HUES64 (cell line): ENCODE measurements around the gene CLASP1.
"Not testable (repeated sequence)": the region's sequence is repeated elsewhere in the genome, so short reads cannot be mapped to it uniquely, and the experiment has no call there.

Experiments used
- H3K27ac ChIP-seq: 2 replicates; pipeline ENCODE4 v1.7.0; 2013; ENCODE audit warnings: low read depth, low read length, inconsistent platforms
- H3K27me3 ChIP-seq: 2 replicates; pipeline ENCODE4 v1.6.1; 2013; ENCODE audit warnings: mild to moderate bottlenecking, low read length; ENCODE audit not compliant: insufficient read depth
- H3K36me3 ChIP-seq: 2 replicates; pipeline ENCODE4 v1.6.1; 2013; ENCODE audit warnings: mild to moderate bottlenecking, low read length; ENCODE audit not compliant: insufficient read depth
- H3K4me1 ChIP-seq: 2 replicates; pipeline ENCODE4 v1.6.1; 2013; ENCODE audit warnings: mild to moderate bottlenecking, low read length, moderate library complexity; ENCODE audit not compliant: insufficient read depth
- H3K4me3 ChIP-seq: 2 replicates; pipeline ENCODE4 v1.5.1; 2013; ENCODE audit warnings: mild to moderate bottlenecking, low read length, moderate library complexity
- H3K9ac ChIP-seq: 2 replicates; pipeline ENCODE4 v1.6.1; 2013; ENCODE audit warnings: mild to moderate bottlenecking, low read depth, low read length
- H3K9me3 ChIP-seq: 2 replicates; pipeline ENCODE4 v1.6.1; 2013; ENCODE audit warnings: low read depth, low read length; ENCODE audit not compliant: insufficient read depth
- WGBS: fragments of 150-250, 120-280 bp; methylation state at CpG from one replicate; pipeline ENCODE4 v1.1.7; 2013; ENCODE audit warnings: missing lambda C conversion rate; 5-methylcytosine and 5-hydroxymethylcytosine counted together

CLASP1 gene

GRCh38 chr2:121351521-121352318 lies 297.5 kb downstream of the CLASP1 start:
- H3K27me3 ChIP-seq = no peaks in the 10 kb centered on the region
- no peak overlapping the region for H3K4me3 ChIP-seq
- H3K9me3 ChIP-seq = no peaks in the 10 kb centered on the region
- H3K9ac ChIP-seq = no peak overlapping the region
- H3K4me1 ChIP-seq = no peaks in the 10 kb centered on the region
- peaks cover 84% of the 10 kb centered on the region for H3K36me3 ChIP-seq
- no peak overlapping the region for H3K27ac ChIP-seq
- 96% methylated on average over 17 of the region's 17 CpGs for WGBS

GRCh38 chr2:121350890-121351289 lies 298.4 kb downstream of the CLASP1 start:
- no peak overlapping the region for H3K4me3 ChIP-seq
- H3K36me3 ChIP-seq = peaks cover 93% of the 10 kb centered on the region
- no peaks in the 10 kb centered on the region for H3K4me1 ChIP-seq
- H3K27me3 ChIP-seq = no peaks in the 10 kb centered on the region
- no peak overlapping the region for H3K27ac ChIP-seq
- 92% methylated on average over 6 of the region's 6 CpGs for WGBS
- H3K9me3 ChIP-seq = no peaks in the 10 kb centered on the region
- H3K9ac ChIP-seq = no peak overlapping the region

GRCh38 chr2:121350402-121350775 lies 298.9 kb downstream of the CLASP1 start:
- H3K27ac ChIP-seq = no peak overlapping the region
- no peak overlapping the region for H3K4me3 ChIP-seq
- peaks cover 94% of the 10 kb centered on the region for H3K36me3 ChIP-seq
- H3K9ac ChIP-seq = no peak overlapping the region
- H3K4me1 ChIP-seq = no peaks in the 10 kb centered on the region
- H3K9me3 ChIP-seq = no peaks in the 10 kb centered on the region
- 93% methylated on average over 4 of the region's 4 CpGs for WGBS
- no peaks in the 10 kb centered on the region for H3K27me3 ChIP-seq

- no peaks in the 10 kb centered on the region for H3K4me1 ChIP-seq
- H3K9me3 ChIP-seq = no peaks in the 10 kb centered on the region
- peaks cover 95% of the 10 kb centered on the region for H3K36me3 ChIP-seq
- H3K4me3 ChIP-seq = no peak overlapping the region
- H3K27ac ChIP-seq = no peak overlapping the region
- no peaks in the 10 kb centered on the region for H3K27me3 ChIP-seq
- no peak overlapping the region for H3K9ac ChIP-seq
- WGBS = 92% methylated on average over 3 of the region's 4 CpGs
Observed at GRCh38 chr2:121349721-121350401, 299.4 kb downstream of the CLASP1 start.

GRCh38 chr2:121348128-121348740 lies 301.0 kb downstream of the CLASP1 start:
- H3K27ac ChIP-seq = no peak overlapping the region
- no peak overlapping the region for H3K4me3 ChIP-seq
- no peaks in the 10 kb centered on the region for H3K9me3 ChIP-seq
- no peak overlapping the region for H3K9ac ChIP-seq
- no peaks in the 10 kb centered on the region for H3K4me1 ChIP-seq
- peaks cover 91% of the 10 kb centered on the region for H3K36me3 ChIP-seq
- WGBS = 95% methylated on average over 15 of the region's 15 CpGs
- no peaks in the 10 kb centered on the region for H3K27me3 ChIP-seq

- H3K9ac ChIP-seq = no peak overlapping the region
- 94% methylated on average over 8 of the region's 8 CpGs for WGBS
Observed at GRCh38 chr2:121346859-121347258, 302.4 kb downstream of the CLASP1 start.

GRCh38 chr2:121346407-121346806 lies 302.9 kb downstream of the CLASP1 start:
- WGBS = 94% methylated on average over 6 of the region's 6 CpGs

More at GRCh38 chr2:121346859-121347258, 302.4 kb downstream of the CLASP1 start:
- no peaks in the 10 kb centered on the region for H3K27me3 ChIP-seq
- H3K4me3 ChIP-seq = no peak overlapping the region
- H3K4me1 ChIP-seq = no peaks in the 10 kb centered on the region
- H3K36me3 ChIP-seq = peaks cover 84% of the 10 kb centered on the region
- H3K27ac ChIP-seq = no peak overlapping the region
- no peaks in the 10 kb centered on the region for H3K9me3 ChIP-seq

GRCh38 chr2:121345887-121346286 lies 303.4 kb downstream of the CLASP1 start:
- Histone ChIP-seq H3K9ac (no peak overlapping the region), H3K4me1 (no peaks in the 10 kb centered on the region), H3K9me3 (no peaks in the 10 kb centered on the region), H3K27me3 (no peaks in the 10 kb centered on the region), H3K4me3 (no peak overlapping the region), H3K36me3 (peaks cover 84% of the 10 kb centered on the region), H3K27ac (no peak overlapping the region)
- WGBS = 95% methylated on average over 2 of the region's 3 CpGs

More at GRCh38 chr2:121346407-121346806, 302.9 kb downstream of the CLASP1 start:
- H3K36me3 ChIP-seq = peaks cover 84% of the 10 kb centered on the region
- no peaks in the 10 kb centered on the region for H3K27me3 ChIP-seq
- no peaks in the 10 kb centered on the region for H3K4me1 ChIP-seq
- H3K9ac ChIP-seq = no peak overlapping the region
- H3K9me3 ChIP-seq = no peaks in the 10 kb centered on the region
- no peak overlapping the region for H3K27ac ChIP-seq
- H3K4me3 ChIP-seq = no peak overlapping the region

- H3K4me1 ChIP-seq = no peaks in the 10 kb centered on the region
- no peak overlapping the region for H3K27ac ChIP-seq
- no peak overlapping the region for H3K9ac ChIP-seq
- no peaks in the 10 kb centered on the region for H3K9me3 ChIP-seq
- H3K36me3 ChIP-seq = peaks cover 84% of the 10 kb centered on the region
- 92% methylated on average over 6 of the region's 6 CpGs for WGBS
- H3K4me3 ChIP-seq = no peak overlapping the region
- H3K27me3 ChIP-seq = no peaks in the 10 kb centered on the region
Observed at GRCh38 chr2:121345101-121345500, 304.2 kb downstream of the CLASP1 start.

- not testable (repeated sequence) for H3K27ac ChIP-seq, H3K9ac ChIP-seq, H3K4me1 ChIP-seq, H3K4me3 ChIP-seq, H3K9me3 ChIP-seq, H3K27me3 ChIP-seq
- peaks cover 81% of the 10 kb centered on the region for H3K36me3 ChIP-seq
- WGBS = 96% methylated on average over 12 of the region's 12 CpGs
Observed at GRCh38 chr2:121343828-121344399, 305.3 kb downstream of the CLASP1 start.

- Histone ChIP-seq H3K4me3 (no peak overlapping the region), H3K4me1 (no peaks in the 10 kb centered on the region), H3K27ac (no peak overlapping the region), H3K36me3 (peaks cover 76% of the 10 kb centered on the region), H3K27me3 (no peaks in the 10 kb centered on the region), H3K9ac (no peak overlapping the region), H3K9me3 (no peaks in the 10 kb centered on the region)
- WGBS = 67% methylated on average over 2 of the region's 2 CpGs
Observed at GRCh38 chr2:121343191-121343590, 306.1 kb downstream of the CLASP1 start.
